ENCODE measurements around the gene CCP110. TPM values are rescaled to one million over a fixed set of nuclear protein-coding genes. Genes with fewer than 3 reads are reported as not detected.

Gene CCP110
- total and polyA plus RNA-seq, 2 experiments from 2014 or later, result 6.8 to 9.0 TPM

DNA sequence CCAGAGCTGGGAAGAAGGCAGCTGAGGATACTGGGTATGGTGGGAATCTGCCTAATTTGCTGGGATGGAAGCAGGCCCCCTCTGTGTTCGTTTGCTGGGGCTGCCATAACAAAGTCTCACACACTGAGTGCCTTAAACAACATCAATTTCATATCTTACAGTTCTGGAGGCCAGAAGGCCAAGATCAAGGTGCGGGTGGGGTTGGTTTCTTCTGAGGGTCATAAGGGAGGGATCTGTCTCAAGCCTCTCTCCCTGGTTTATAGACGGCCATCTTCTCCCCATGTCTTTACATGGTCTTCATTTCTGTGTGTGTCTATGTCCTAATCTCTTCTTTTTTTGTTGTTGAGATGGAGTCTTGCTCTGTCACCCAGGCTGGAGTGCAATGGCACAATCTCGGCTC is 37.7 kb upstream of the CCP110 start:
- no peaks in the 10 kb centered on the region for H3K79me2 ChIP-seq (ENCODE audit: insufficient read depth)
- no peak overlapping the region for H2AFZ ChIP-seq
- no peaks in the 10 kb centered on the region for H3F3A ChIP-seq (ENCODE audit: insufficient read depth)
- no peak overlapping the region for H3K4me3 ChIP-seq
- H3K9me2 ChIP-seq (ENCODE audit: insufficient read depth), result no peaks in the 10 kb centered on the region
- TF ChIP-seq EZH2phosphoT487 (IDR thresholded peaks at IDR 0.05; ENCODE audit: insufficient read depth, low read depth) (no peak), EZH2 (IDR thresholded peaks at IDR 0.05; ENCODE audit: insufficient read depth, poor library complexity, severe bottlenecking) (no peak)
- H3K27me3 ChIP-seq (replicated peaks; ENCODE audit: insufficient read depth), result no peaks in the 10 kb centered on the region
- DNase-seq, result no peak
- no peaks in the 10 kb centered on the region for H3K9me3 ChIP-seq (ENCODE audit: low read depth)
- H3K36me3 ChIP-seq (ENCODE audit: low read depth), result no peaks in the 10 kb centered on the region
- 60 to 62% methylated on average over 4 of the region's 4 CpGs for WGBS, 2 experiments (ENCODE audit: low coverage in 1 of 2, low lambda C conversion rate in 2 of 2, missing lambda C conversion rate in 2 of 2)
- no peak overlapping the region for H3K4me2 ChIP-seq (ENCODE audit: unreplicated experiment)
- no peak overlapping the region for H3K27ac ChIP-seq
- H3K9ac ChIP-seq, result no peak overlapping the region
- H3K4me1 ChIP-seq (ENCODE audit: insufficient read depth), result no peaks in the 10 kb centered on the region
- in situ Hi-C loops (cut with MboI), result no loop called here
- no peaks in the 10 kb centered on the region for H4K20me1 ChIP-seq (ENCODE audit: insufficient read depth)

DNA sequence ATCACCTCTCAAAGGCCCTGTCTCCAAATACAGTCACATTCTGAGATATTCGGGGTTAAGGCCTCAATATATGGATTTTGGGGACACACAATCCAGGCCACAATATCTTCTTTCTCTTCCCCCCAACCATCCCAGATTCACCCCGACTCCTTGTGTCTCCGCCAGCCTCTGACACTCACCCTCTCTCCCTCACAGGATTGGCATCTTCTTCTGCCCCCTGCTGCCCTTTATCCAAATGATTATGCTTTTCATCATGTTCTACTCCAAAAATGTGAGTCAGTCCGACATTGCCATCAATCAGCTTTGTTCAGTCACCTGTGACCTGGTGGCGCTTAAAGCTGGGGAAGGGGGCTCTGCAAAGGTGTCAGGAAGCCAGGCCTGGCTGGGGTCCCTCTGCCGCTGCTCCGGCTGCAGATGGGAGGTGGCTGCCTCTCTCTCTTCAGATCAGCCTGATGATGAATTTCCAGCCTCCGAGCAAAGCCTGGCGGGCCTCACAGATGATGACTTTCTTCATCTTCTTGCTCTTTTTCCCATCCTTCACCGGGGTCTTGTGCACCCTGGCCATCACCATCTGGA is 36.9 kb upstream of the CCP110 start:
- Histone ChIP-seq H3K4me1 (ENCODE audit: insufficient read depth) (no peaks in the 10 kb centered on the region), H3K4me2 (ENCODE audit: unreplicated experiment) (no peak overlapping the region), H3K79me2 (ENCODE audit: insufficient read depth) (no peaks in the 10 kb centered on the region), H3K9me3 (ENCODE audit: low read depth) (no peaks in the 10 kb centered on the region), H2AFZ (no peak overlapping the region), H3K4me3 (no peak overlapping the region), H4K20me1 (ENCODE audit: insufficient read depth) (no peaks in the 10 kb centered on the region), H3K9ac (no peak overlapping the region), H3K36me3 (ENCODE audit: low read depth) (no peaks in the 10 kb centered on the region), H3K27ac (no peak overlapping the region), H3K27me3 (replicated peaks; ENCODE audit: insufficient read depth) (no peaks in the 10 kb centered on the region), H3F3A (ENCODE audit: insufficient read depth) (no peaks in the 10 kb centered on the region), H3K9me2 (ENCODE audit: insufficient read depth) (no peaks in the 10 kb centered on the region)
- TF ChIP-seq EZH2phosphoT487 (IDR thresholded peaks at IDR 0.05; ENCODE audit: insufficient read depth, low read depth) (no peak), EZH2 (IDR thresholded peaks at IDR 0.05; ENCODE audit: insufficient read depth, poor library complexity, severe bottlenecking) (no peak)
- in situ Hi-C loops (cut with MboI), result no loop called here
- DNase-seq, result no peak
- WGBS, 2 experiments (ENCODE audit: low coverage in 1 of 2, low lambda C conversion rate in 2 of 2, missing lambda C conversion rate in 2 of 2), result 68 to 71% methylated on average over 10 of the region's 10 CpGs

DNA sequence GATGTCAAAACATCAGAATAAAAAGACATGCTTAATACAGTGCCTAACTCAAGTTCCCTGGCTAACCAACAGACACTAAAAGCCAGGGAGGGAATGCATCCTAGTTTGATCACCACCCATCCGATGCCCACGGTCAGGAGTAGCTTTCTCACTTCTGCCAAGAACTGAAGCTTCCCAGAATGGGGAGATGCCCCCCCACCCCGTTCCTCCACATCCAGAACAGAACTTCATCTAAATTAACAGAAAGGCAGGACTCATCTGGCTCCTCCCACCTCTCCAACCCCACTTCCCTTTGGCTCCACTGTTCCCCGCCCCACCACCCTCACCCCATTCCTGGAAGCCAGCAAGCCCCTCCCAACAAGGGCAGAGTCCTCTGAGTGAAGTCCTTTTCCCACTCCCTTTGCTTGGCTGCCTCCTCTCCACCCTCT is 35.5 kb upstream of the CCP110 start:
- Histone ChIP-seq H3K4me3 (no peak overlapping the region), H4K20me1 (ENCODE audit: insufficient read depth) (no peaks in the 10 kb centered on the region), H3F3A (ENCODE audit: insufficient read depth) (no peaks in the 10 kb centered on the region), H3K4me2 (ENCODE audit: unreplicated experiment) (no peak overlapping the region), H3K79me2 (ENCODE audit: insufficient read depth) (no peaks in the 10 kb centered on the region), H3K9me3 (ENCODE audit: low read depth) (no peaks in the 10 kb centered on the region), H3K27ac (no peak overlapping the region), H3K36me3 (ENCODE audit: low read depth) (no peaks in the 10 kb centered on the region), H3K9ac (no peak overlapping the region), H3K4me1 (ENCODE audit: insufficient read depth) (no peaks in the 10 kb centered on the region), H3K9me2 (ENCODE audit: insufficient read depth) (no peaks in the 10 kb centered on the region), H3K27me3 (replicated peaks; ENCODE audit: insufficient read depth) (no peaks in the 10 kb centered on the region), H2AFZ (no peak overlapping the region)
- WGBS, 2 experiments (ENCODE audit: low coverage in 1 of 2, low lambda C conversion rate in 2 of 2, missing lambda C conversion rate in 2 of 2), result 7% methylated on average over 3 to 4 of the region's 4 CpGs
- no peak for TF ChIP-seq EZH2 (IDR thresholded peaks at IDR 0.05; ENCODE audit: insufficient read depth, poor library complexity, severe bottlenecking)
- no peak for TF ChIP-seq EZH2phosphoT487 (IDR thresholded peaks at IDR 0.05; ENCODE audit: insufficient read depth, low read depth)
- DNase-seq, result no peak
- in situ Hi-C loops (cut with MboI), result no loop called here

DNA sequence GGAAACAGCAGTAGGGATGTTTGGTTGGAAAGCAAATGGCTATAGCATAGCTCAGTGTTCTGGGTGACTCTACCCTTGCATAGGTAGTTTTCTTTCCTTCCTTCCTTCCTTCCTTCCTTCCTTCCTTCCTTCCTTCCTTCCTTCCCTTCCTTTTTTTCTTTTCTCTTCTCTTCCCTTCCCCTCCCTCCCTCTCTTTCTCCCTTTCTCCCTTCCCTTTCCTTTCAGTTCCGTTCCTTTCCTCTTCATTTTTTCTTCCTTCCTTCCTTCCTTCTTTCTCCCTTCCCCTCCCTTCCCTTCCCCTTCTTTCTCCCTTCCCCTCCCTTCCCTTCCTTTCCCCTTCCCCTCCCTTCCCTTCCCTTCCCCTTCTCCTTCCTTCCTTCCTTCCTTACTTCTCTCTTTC is 33.1 kb upstream of the CCP110 start:
- in situ Hi-C loops (cut with MboI), result no loop called here
- WGBS, 2 experiments (ENCODE audit: low coverage in 1 of 2, low lambda C conversion rate in 2 of 2, missing lambda C conversion rate in 2 of 2), result 42 to 61% methylated on average over 1 of the region's 1 CpG
- TF ChIP-seq EZH2 (IDR thresholded peaks at IDR 0.05; ENCODE audit: insufficient read depth, poor library complexity, severe bottlenecking) (no peak), EZH2phosphoT487 (IDR thresholded peaks at IDR 0.05; ENCODE audit: insufficient read depth, low read depth) (no peak)
- no peaks in the 10 kb centered on the region for H3K79me2 ChIP-seq (ENCODE audit: insufficient read depth)
- no peak overlapping the region for H3K9ac ChIP-seq
- H3K27me3 ChIP-seq (replicated peaks; ENCODE audit: insufficient read depth), result no peaks in the 10 kb centered on the region
- H2AFZ ChIP-seq, result no peak overlapping the region
- DNase-seq, result no peak
- no peaks in the 10 kb centered on the region for H3K9me2 ChIP-seq (ENCODE audit: insufficient read depth)
- no peaks in the 10 kb centered on the region for H3K36me3 ChIP-seq (ENCODE audit: low read depth)
- no peaks in the 10 kb centered on the region for H3K9me3 ChIP-seq (ENCODE audit: low read depth)
- H3F3A ChIP-seq (ENCODE audit: insufficient read depth), result no peaks in the 10 kb centered on the region
- no peak overlapping the region for H3K4me3 ChIP-seq
- H3K27ac ChIP-seq, result no peak overlapping the region
- no peaks in the 10 kb centered on the region for H4K20me1 ChIP-seq (ENCODE audit: insufficient read depth)
- H3K4me1 ChIP-seq (ENCODE audit: insufficient read depth), result no peaks in the 10 kb centered on the region
- H3K4me2 ChIP-seq (ENCODE audit: unreplicated experiment), result no peak overlapping the region

DNA sequence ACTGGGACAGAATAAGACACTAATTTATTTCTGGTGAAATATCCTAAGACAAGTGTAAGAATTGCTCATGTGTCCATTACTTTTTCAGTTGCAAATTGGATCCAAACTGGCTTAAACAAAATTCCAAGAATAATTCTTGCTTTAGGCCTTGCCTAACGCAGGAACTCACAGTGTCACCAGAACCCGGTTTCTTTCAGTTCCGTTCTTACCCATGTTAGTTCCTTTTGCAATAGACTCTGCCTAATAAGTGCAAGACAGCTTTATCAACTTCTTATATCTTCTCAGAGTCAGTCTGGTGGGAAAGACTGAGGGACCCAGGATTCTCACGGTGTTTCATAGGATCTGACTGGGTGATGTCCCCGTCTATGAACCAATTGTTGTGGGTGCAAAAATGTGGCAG is 26.6 kb upstream of the CCP110 start:
- Histone ChIP-seq H3K9ac (no peak overlapping the region), H3K9me2 (ENCODE audit: insufficient read depth) (no peaks in the 10 kb centered on the region), H3K4me3 (no peak overlapping the region), H3F3A (ENCODE audit: insufficient read depth) (no peaks in the 10 kb centered on the region), H4K20me1 (ENCODE audit: insufficient read depth) (no peaks in the 10 kb centered on the region), H3K27me3 (replicated peaks; ENCODE audit: insufficient read depth) (no peaks in the 10 kb centered on the region), H3K36me3 (ENCODE audit: low read depth) (0 out of 2 replicates have a peak, but pooled peaks cover 5% of the 10 kb centered on the region), H3K4me2 (ENCODE audit: unreplicated experiment) (no peak overlapping the region), H2AFZ (no peak overlapping the region), H3K4me1 (ENCODE audit: insufficient read depth) (no peaks in the 10 kb centered on the region), H3K27ac (no peak overlapping the region), H3K9me3 (ENCODE audit: low read depth) (no peaks in the 10 kb centered on the region), H3K79me2 (ENCODE audit: insufficient read depth) (no peaks in the 10 kb centered on the region)
- DNase-seq, result no peak
- in situ Hi-C loops (cut with MboI), result no loop called here
- TF ChIP-seq EZH2 (IDR thresholded peaks at IDR 0.05; ENCODE audit: insufficient read depth, poor library complexity, severe bottlenecking) (no peak), EZH2phosphoT487 (IDR thresholded peaks at IDR 0.05; ENCODE audit: insufficient read depth, low read depth) (no peak)
- 79 to 80% methylated on average over 5 of the region's 5 CpGs for WGBS, 2 experiments (ENCODE audit: low coverage in 1 of 2, low lambda C conversion rate in 2 of 2, missing lambda C conversion rate in 2 of 2)
